KBM-7 (cell line): Measurements from ENCODE around the gene ATF7IP2.
"Not testable (repeated sequence)": the region's sequence is repeated elsewhere in the genome, so short reads cannot be mapped to it uniquely, and the experiment has no call there.

ENCODE experiments used
- DNase-seq: peaks from one replicate; pipeline ENCODE4 v3.0.0-alpha.2; 2015
- in situ Hi-C: fragments of 300-500 bp; cut with MboI; formaldehyde crosslinking; loops from 2 replicates; pipeline ENCODE4 v1.14.3; 2020; ENCODE audit warnings: low sequenced_read_pairs, low pct_unique_long_range_greater_than_20kb, mixed read lengths

ATF7IP2 gene

GRCh38 chr16:10429299-10429969 is 43.6 kb downstream of the ATF7IP2 start:
- DNase-seq, in situ Hi-C loops: not testable (repeated sequence)

GRCh38 chr16:10441726-10442125 is 55.9 kb downstream of the ATF7IP2 start:
- no peak for DNase-seq
- in situ Hi-C loops, result no loop called here

- no peak for DNase-seq
Observed at GRCh38 chr16:10447289-10447688, 61.4 kb downstream of the ATF7IP2 start.

GRCh38 chr16:10452208-10453158 is 66.6 kb downstream of the ATF7IP2 start:
- DNase-seq, in situ Hi-C loops: not testable (repeated sequence)

More at GRCh38 chr16:10447289-10447688, 61.4 kb downstream of the ATF7IP2 start:
- in situ Hi-C loops, result no loop called here

GRCh38 chr16:10453159-10453510 is 67.3 kb downstream of the ATF7IP2 start:
- no peak for DNase-seq
- in situ Hi-C loops, result no loop called here

GRCh38 chr16:10465821-10466220 is 80.0 kb downstream of the ATF7IP2 start:
- in situ Hi-C loops, result no loop called here
- DNase-seq, result no peak

GRCh38 chr16:10466313-10466712 is 80.5 kb downstream of the ATF7IP2 start:
- in situ Hi-C loops, result no loop called here
- DNase-seq, result no peak

GRCh38 chr16:10466861-10467260 is 81.0 kb downstream of the ATF7IP2 start:
- in situ Hi-C loops, result no loop called here
- DNase-seq, result no peak

- in situ Hi-C loops, result not testable (repeated sequence)
Observed at GRCh38 chr16:10476636-10477035, 90.8 kb downstream of the ATF7IP2 start.

GRCh38 chr16:10480151-10480550 is 94.3 kb downstream of the ATF7IP2 start:
- in situ Hi-C loops, result no loop called here
- DNase-seq, result no peak

More at GRCh38 chr16:10476636-10477035, 90.8 kb downstream of the ATF7IP2 start:
- DNase-seq, result not testable (repeated sequence)

- in situ Hi-C loops, result no loop called here
- no peak for DNase-seq
Observed at GRCh38 chr16:10485159-10485558, 99.3 kb downstream of the ATF7IP2 start.

GRCh38 chr16:10485698-10486382 is 100.0 kb downstream of the ATF7IP2 start:
- in situ Hi-C loops, result no loop called here
- peak; percentile 84 for DNase-seq

GRCh38 chr16:10490141-10490540 is 104.3 kb downstream of the ATF7IP2 start:
- in situ Hi-C loops, result no loop called here

GRCh38 chr16:10493276-10493675 is 107.4 kb downstream of the ATF7IP2 start:
- in situ Hi-C loops, result no loop called here
- no peak for DNase-seq

More at GRCh38 chr16:10490141-10490540, 104.3 kb downstream of the ATF7IP2 start:
- DNase-seq, result no peak

- in situ Hi-C loops, result no loop called here
- no peak for DNase-seq
Observed at GRCh38 chr16:10494343-10495030, 108.6 kb downstream of the ATF7IP2 start.

GRCh38 chr16:10495031-10495345 is 109.1 kb downstream of the ATF7IP2 start:
- DNase-seq, result no peak
- in situ Hi-C loops, result no loop called here

- DNase-seq, result no peak
- in situ Hi-C loops, result no loop called here
Observed at GRCh38 chr16:10497132-10498101, 111.6 kb downstream of the ATF7IP2 start.

GRCh38 chr16:10500582-10500981 is 114.7 kb downstream of the ATF7IP2 start:
- no peak for DNase-seq
- in situ Hi-C loops, result no loop called here
